Measurements from ENCODE around the gene SEMA3D. TPM values are rescaled to one million over a fixed set of nuclear protein-coding genes. Genes with fewer than 3 reads are reported as not detected.

The SEMA3D gene
- total RNA-seq, 1 donor from 2014 or later: 264 TPM

DNA sequence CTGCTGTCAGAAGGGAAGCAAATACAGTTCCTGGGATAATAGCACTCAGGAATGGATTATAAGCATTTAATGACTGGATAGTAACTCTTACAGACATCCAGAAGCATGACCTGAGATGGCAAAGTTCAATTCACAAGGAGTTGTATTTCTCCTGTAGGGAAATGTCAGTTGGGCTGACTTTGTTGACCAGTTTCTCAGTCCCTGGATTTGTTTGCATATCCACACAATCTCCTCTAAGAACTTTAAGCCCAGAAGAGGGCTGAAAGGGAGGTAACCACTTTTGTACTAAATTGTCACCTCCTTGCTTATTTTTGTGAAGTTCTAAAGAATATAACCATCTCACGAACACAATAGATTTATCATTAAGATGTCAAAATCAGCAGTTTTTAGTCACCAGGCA lies 140.3 kb downstream of the SEMA3D start:
- Mint-ChIP-seq H3K27ac (peak overlapping the region; percentile 85), H3K4me3 (no peak overlapping the region), H3K9me3 (no peaks in the 10 kb centered on the region), H3K36me3 (peaks cover 18% of the 10 kb centered on the region), H3K27me3 (ENCODE audit: low read depth) (no peaks in the 10 kb centered on the region), H3K4me1 (peaks cover 57% of the 10 kb centered on the region)
- DNase-seq (ENCODE audit: low spot score in 2 of 2, unreplicated experiment in 2 of 2): no peak
- no peak for TF ChIP-seq CTCF (IDR thresholded peaks at IDR 0.05; ENCODE audit: unreplicated experiment)

GRCh38 chr7:85041605-85042216 lies 145.1 kb downstream of the SEMA3D start:
- TF ChIP-seq CTCF (IDR thresholded peaks at IDR 0.05; ENCODE audit: unreplicated experiment): peak; percentile 66
- Mint-ChIP-seq H3K4me1 (peaks cover 23% of the 10 kb centered on the region), H3K9me3 (no peaks in the 10 kb centered on the region), H3K4me3 (no peak overlapping the region), H3K36me3 (peaks cover 22% of the 10 kb centered on the region), H3K27ac (no peak overlapping the region), H3K27me3 (ENCODE audit: low read depth) (no peaks in the 10 kb centered on the region)
- peak; percentile 32 to 61 for DNase-seq (ENCODE audit: low spot score in 2 of 2, unreplicated experiment in 2 of 2)

- TF ChIP-seq CTCF (IDR thresholded peaks at IDR 0.05; ENCODE audit: unreplicated experiment): no peak
- Mint-ChIP-seq H3K27me3 (ENCODE audit: low read depth) (no peaks in the 10 kb centered on the region), H3K9me3 (no peaks in the 10 kb centered on the region), H3K4me3 (no peak overlapping the region), H3K36me3 (peaks cover 27% of the 10 kb centered on the region), H3K27ac (no peak overlapping the region), H3K4me1 (peaks cover 15% of the 10 kb centered on the region)
- no peak for DNase-seq (ENCODE audit: low spot score in 2 of 2, unreplicated experiment in 2 of 2)
Observed at GRCh38 chr7:85039196-85039923, 147.5 kb downstream of the SEMA3D start.

DNA sequence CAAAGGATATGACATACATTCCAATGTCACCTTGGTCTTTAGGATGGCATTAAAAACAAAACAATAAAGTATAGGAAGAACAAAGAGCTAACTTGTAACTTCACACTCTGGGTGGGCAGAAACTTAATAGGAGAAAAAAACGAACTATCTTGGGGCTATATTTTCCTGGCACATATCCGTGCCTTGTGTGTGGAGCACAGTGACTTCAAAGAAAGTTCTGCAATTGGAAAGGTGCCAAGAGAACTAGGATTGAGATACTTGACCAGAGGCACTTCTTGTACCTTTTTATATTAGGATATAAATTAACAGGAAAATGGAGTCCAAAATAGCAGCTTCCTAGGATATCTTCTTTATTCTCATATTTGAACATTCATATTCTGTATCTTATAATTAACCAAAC lies 148.4 kb downstream of the SEMA3D start:
- Mint-ChIP-seq H3K9me3 (no peaks in the 10 kb centered on the region), H3K4me3 (no peak overlapping the region), H3K4me1 (peaks cover 14% of the 10 kb centered on the region), H3K27me3 (ENCODE audit: low read depth) (no peaks in the 10 kb centered on the region), H3K36me3 (peaks cover 23% of the 10 kb centered on the region), H3K27ac (peak overlapping the region; percentile 30)
- DNase-seq (ENCODE audit: low spot score in 2 of 2, unreplicated experiment in 2 of 2): no peak
- no peak for TF ChIP-seq CTCF (IDR thresholded peaks at IDR 0.05; ENCODE audit: unreplicated experiment)

- no peak for DNase-seq (ENCODE audit: low spot score in 2 of 2, unreplicated experiment in 2 of 2)
- H3K36me3 Mint-ChIP-seq: peaks cover 24% of the 10 kb centered on the region
- peak overlapping the region; percentile 70 for H3K27ac Mint-ChIP-seq
- peaks cover 36% of the 10 kb centered on the region for H3K4me1 Mint-ChIP-seq
- TF ChIP-seq CTCF (IDR thresholded peaks at IDR 0.05; ENCODE audit: unreplicated experiment): no peak
- H3K27me3 Mint-ChIP-seq (ENCODE audit: low read depth): no peaks in the 10 kb centered on the region
- H3K4me3 Mint-ChIP-seq: no peak overlapping the region
- H3K9me3 Mint-ChIP-seq: no peaks in the 10 kb centered on the region
Observed at GRCh38 chr7:85033263-85033662, 153.6 kb downstream of the SEMA3D start.
